Endothelial cell of umbilical vein (primary cell): ENCODE results near the gene KBTBD6.

Experiments
- CTCF ChIP-seq, 2 donors: IDR thresholded peaks; 1 replicate in 1 of 2; 2 replicates in 1 of 2; pipeline ENCODE4 v1.5.1; 2011; ENCODE audit warnings: low read length in 2 of 2, mild to moderate bottlenecking in 2 of 2, moderate library complexity in 2 of 2, control low read depth in 1 of 2, inconsistent platforms in 1 of 2, low read depth in 1 of 2; ENCODE audit not compliant: insufficient read depth in 1 of 2; ENCODE audit errors: extremely low read depth in 1 of 2
- EZH2 ChIP-seq: IDR thresholded peaks from 2 replicates; pipeline ENCODE4 v1.6.1; 2012; ENCODE audit warnings: borderline replicate concordance, low read depth, mild to moderate bottlenecking, moderate library complexity, low read length, inconsistent platforms; ENCODE audit not compliant: severe bottlenecking
- JUN ChIP-seq: IDR thresholded peaks from 2 replicates; pipeline ENCODE4 v1.6.1; 2011; ENCODE audit warnings: borderline replicate concordance, low read depth; ENCODE audit not compliant: insufficient read length, insufficient read depth
- MAX ChIP-seq: IDR thresholded peaks from 2 replicates; pipeline ENCODE4 v1.6.1; 2011; ENCODE audit not compliant: insufficient read depth, insufficient read length
- MYC ChIP-seq: IDR thresholded peaks from one replicate; pipeline ENCODE4 v1.6.1; 2011; ENCODE audit warnings: mild to moderate bottlenecking, low read depth, low read length
- POLR2A ChIP-seq: IDR thresholded peaks from 2 replicates; pipeline ENCODE4 v1.6.1; 2012; ENCODE audit warnings: low read depth, mild to moderate bottlenecking, control low read depth, low read length
- POLR2AphosphoS5 ChIP-seq: IDR thresholded peaks from 2 replicates; pipeline ENCODE4 v1.6.1; 2012; ENCODE audit warnings: low read depth, mild to moderate bottlenecking, control low read depth, low read length, moderate library complexity; ENCODE audit not compliant: insufficient read depth

- TF ChIP-seq POLR2A (no peak), CTCF (IDR thresholded peaks at IDR 0.05; ENCODE audit: extremely low read depth in 1 of 2, insufficient read depth in 1 of 2, low read depth in 1 of 2, low read length in 2 of 2) (no peak), MAX (no peak), JUN (no peak), POLR2AphosphoS5 (no peak), EZH2 (no peak), MYC (no peak)
These were observed 32.6 kb downstream of the KBTBD6 start for GRCh38 chr13:41099986-41100385.
